ENCODE data around the gene TMEM30A. TPM values are rescaled to one million over a fixed set of nuclear protein-coding genes. Genes with fewer than 3 reads are reported as not detected.

The TMEM30A gene
- total RNA-seq, 1 donor from 2014 or later: 178 TPM

GRCh38 chr6:75272145-75272840 lies 12.3 kb downstream of the TMEM30A start:
- Histone ChIP-seq H3K4me3 (no peak overlapping the region), H3K36me3 (no peaks in the 10 kb centered on the region), H3K27ac (peak overlapping the region; percentile 64), H3K4me1 (peaks cover 59% of the 10 kb centered on the region), H3K9me3 (no peaks in the 10 kb centered on the region), H3K27me3 (ENCODE audit: low read depth) (no peaks in the 10 kb centered on the region)
- DNase-seq (no peak), ATAC-seq (no peak)
- TF ChIP-seq CTCF (IDR thresholded peaks at IDR 0.05): no peak
- intact Hi-C loops (cut with DNase I): no loop called here

- Histone ChIP-seq H3K4me1 (peaks cover 51% of the 10 kb centered on the region), H3K4me3 (no peak overlapping the region), H3K27ac (no peak overlapping the region), H3K36me3 (peaks cover 12% of the 10 kb centered on the region), H3K9me3 (no peaks in the 10 kb centered on the region), H3K27me3 (ENCODE audit: low read depth) (no peaks in the 10 kb centered on the region)
- intact Hi-C loops (cut with DNase I): no loop called here
- no peak for DNase-seq
- ATAC-seq: no peak
- no peak for TF ChIP-seq CTCF (IDR thresholded peaks at IDR 0.05)
Observed at GRCh38 chr6:75268988-75269354, 15.6 kb downstream of the TMEM30A start.

GRCh38 chr6:75268121-75268987 lies 16.2 kb downstream of the TMEM30A start:
- no peak overlapping the region for H3K4me3 ChIP-seq
- H3K27me3 ChIP-seq (ENCODE audit: low read depth): no peaks in the 10 kb centered on the region
- intact Hi-C loops (cut with DNase I): no loop called here
- no peaks in the 10 kb centered on the region for H3K9me3 ChIP-seq
- peak; percentile 18 to 75 for ATAC-seq
- TF ChIP-seq CTCF (IDR thresholded peaks at IDR 0.05): no peak
- no peak for DNase-seq
- no peak overlapping the region for H3K27ac ChIP-seq
- peaks cover 18% of the 10 kb centered on the region for H3K36me3 ChIP-seq
- peaks cover 44% of the 10 kb centered on the region for H3K4me1 ChIP-seq

- Histone ChIP-seq H3K9me3 (no peaks in the 10 kb centered on the region), H3K4me1 (peaks cover 38% of the 10 kb centered on the region), H3K27ac (no peak overlapping the region), H3K27me3 (ENCODE audit: low read depth) (no peaks in the 10 kb centered on the region), H3K4me3 (no peak overlapping the region), H3K36me3 (peaks cover 27% of the 10 kb centered on the region)
- intact Hi-C loops (cut with DNase I): no loop called here
- ATAC-seq (peak in 1 of 2 donors; percentile 17), DNase-seq (no peak)
- no peak for TF ChIP-seq CTCF (IDR thresholded peaks at IDR 0.05)
Observed at GRCh38 chr6:75267461-75267860, 17.1 kb downstream of the TMEM30A start.

- ATAC-seq (peak; percentile 66 to 80), DNase-seq (no peak)
- H3K4me3 ChIP-seq: no peak overlapping the region
- H3K27ac ChIP-seq: no peak overlapping the region
- peaks cover 35% of the 10 kb centered on the region for H3K4me1 ChIP-seq
- TF ChIP-seq CTCF (IDR thresholded peaks at IDR 0.05): peak; percentile 85
- intact Hi-C loops (cut with DNase I): no loop called here
- H3K36me3 ChIP-seq: peaks cover 34% of the 10 kb centered on the region
- no peaks in the 10 kb centered on the region for H3K27me3 ChIP-seq (ENCODE audit: low read depth)
- no peaks in the 10 kb centered on the region for H3K9me3 ChIP-seq
Observed at GRCh38 chr6:75266716-75267291, 17.8 kb downstream of the TMEM30A start.
